ENCODE results near the gene CRACR2A.

GRCh38 chr12:3592856-3593625 is 159.9 kb downstream of the CRACR2A start:
- TF ChIP-seq CTCF (IDR thresholded peaks at IDR 0.05): no peak
- TF ChIP-seq EP300 (IDR thresholded peaks at IDR 0.05; ENCODE audit: low read depth): no peak
- no peak for TF ChIP-seq POLR2A (IDR thresholded peaks at IDR 0.05)

Measured in transverse colon (tissue), 3 donors.